ENCODE data around the gene EMC9. TPM values are rescaled to one million over a fixed set of nuclear protein-coding genes. Genes with fewer than 3 reads are reported as not detected.

The EMC9 gene
- total RNA-seq, 1 experiment from 2014 or later, result 42.0 TPM

GRCh38 chr14:24187539-24187915 lies 46.1 kb upstream of the EMC9 start:
- RAD21 ChIA-PET (ENCODE audit: low non-redundant PET in 1 of 2, low total read pairs in 2 of 2, uncharacterized antibody in 2 of 2, unreplicated experiment in 2 of 2), result no interaction called here

More at GRCh38 chr14:24187539-24187915, 46.1 kb upstream of the EMC9 start:
- H2AFZ ChIP-seq (ENCODE audit: low read depth, low read length, poor library complexity, severe bottlenecking), result no peak overlapping the region
- TF ChIP-seq EZH2 (IDR thresholded peaks at IDR 0.05) (no peak), YY1 (IDR thresholded peaks at IDR 0.05; ENCODE audit: extremely low read depth, insufficient replicate concordance, low read depth, low read length) (no peak), CTCF (IDR thresholded peaks at IDR 0.05 in 2 of 3, conservative IDR thresholded peaks at IDR 0.05 in 1 of 3; ENCODE audit: borderline replicate concordance in 1 of 3, insufficient read depth in 1 of 3, low read depth in 2 of 3, low read length in 2 of 3) (no peak), ATF3 (IDR thresholded peaks at IDR 0.05) (no peak)
- H3K9ac ChIP-seq (ENCODE audit: low read length), result peak overlapping the region; percentile 77
- intact Hi-C loops (cut with micrococcal nuclease), result no loop called here
- H4K20me1 ChIP-seq (ENCODE audit: insufficient read depth), result no peaks in the 10 kb centered on the region
- H3K36me3 ChIP-seq (ENCODE audit: control insufficient read depth in 1 of 2, insufficient read depth in 2 of 2, low read length in 2 of 2), result peaks cover 36 to 39% of the 10 kb centered on the region in 2 experiments; a peak in 3 of 4 replicates
- H3K4me3 ChIP-seq (replicated peaks in 1 of 2; ENCODE audit: low read depth in 1 of 2, low read length in 2 of 2), result peak overlapping the region; percentile 89 to 94
- ChIA-PET POLR2A (interaction anchor here (1.4 kb wide), 1 partner anchor 41 kb away, joined by 3 read pairs; the partner anchor contains the start of genes PSME2 and RNF31), CTCF (interaction anchor here (1.5 kb wide), 1 partner anchor 244 kb away, joined by 3 read pairs; no protein-coding TSS in a partner anchor)
- peak overlapping the region; percentile 91 for H3K4me2 ChIP-seq (ENCODE audit: low read length)
- no peak for ATAC-seq
- no peak for DNase-seq (ENCODE audit: low read depth, low spot score)
- H3K9me3 ChIP-seq (ENCODE audit: control insufficient read depth in 1 of 2, insufficient read depth in 1 of 2, low read depth in 1 of 2, low read length in 2 of 2), result no peaks in the 10 kb centered on the region
- no peaks in the 10 kb centered on the region for H3K9me2 ChIP-seq (ENCODE audit: insufficient read depth)
- H3K27ac ChIP-seq (ENCODE audit: low read depth, low read length), result peak overlapping the region; percentile 98
- H3K27me3 ChIP-seq (ENCODE audit: insufficient read depth, low read length), result no peaks in the 10 kb centered on the region
- BruUV-seq (replicated peaks), result no TSS peak
- peaks cover 44% of the 10 kb centered on the region for H3K79me2 ChIP-seq (ENCODE audit: insufficient read depth, low read length)
- H3K4me1 ChIP-seq (ENCODE audit: control insufficient read depth in 1 of 2, insufficient read depth in 2 of 2, low read length in 2 of 2), result peaks cover 16 to 17% of the 10 kb centered on the region in 2 experiments
